Measurements from ENCODE around the gene MRTO4.
"Not testable (repeated sequence)": the region's sequence is repeated elsewhere in the genome, so short reads cannot be mapped to it uniquely, and the experiment has no call there.

Gene MRTO4

DNA sequence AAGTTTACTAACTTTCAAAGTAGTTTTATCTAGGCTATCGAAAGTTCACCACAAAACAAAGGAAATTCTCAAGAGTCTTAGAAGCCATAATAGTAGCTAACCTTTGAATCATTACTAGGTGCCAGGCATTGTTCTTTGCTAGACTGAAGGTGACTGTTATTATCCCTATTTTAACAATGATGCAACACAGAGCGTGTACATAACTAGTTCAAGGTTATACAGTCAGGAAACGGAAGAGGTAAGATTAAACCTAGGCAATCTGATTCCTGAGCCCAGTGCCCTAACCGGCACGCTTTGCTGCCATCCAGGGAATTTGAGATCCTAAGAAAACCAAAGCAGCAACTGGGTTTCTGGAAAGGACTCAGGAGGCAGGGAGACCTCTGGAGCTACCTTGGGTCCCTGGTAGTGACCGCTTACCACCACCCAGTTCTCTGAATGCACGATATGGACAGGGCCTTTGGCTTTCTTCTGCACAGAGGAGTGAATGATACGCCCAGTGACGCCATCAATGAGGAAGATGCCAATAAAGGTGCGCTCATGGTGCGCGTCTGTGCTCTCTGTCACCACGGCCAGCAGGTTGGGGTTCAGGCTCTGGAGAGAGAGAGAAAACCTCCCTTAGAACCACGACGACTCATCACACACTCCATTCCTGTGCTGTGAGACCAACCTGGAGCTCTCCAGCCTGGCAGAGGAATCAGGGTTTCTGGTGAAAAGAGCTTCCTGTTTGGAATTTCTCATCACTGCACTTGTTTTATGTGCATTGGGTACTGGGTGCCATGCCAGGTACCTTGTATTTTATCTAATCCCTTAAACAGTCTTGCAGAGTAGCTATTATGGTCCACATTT is 28.4 kb upstream of the MRTO4 start:
- no peak for DNase-seq

- DNase-seq, result no peak
Observed at GRCh38 chr1:19229229-19229628, 22.4 kb upstream of the MRTO4 start.

- no peak for DNase-seq
Observed at GRCh38 chr1:19229828-19230325, 21.7 kb upstream of the MRTO4 start.

GRCh38 chr1:19231736-19232523 is 19.7 kb upstream of the MRTO4 start:
- DNase-seq, result not testable (repeated sequence)

- no peak for DNase-seq
Observed at GRCh38 chr1:19232524-19232846, 19.1 kb upstream of the MRTO4 start.

DNA sequence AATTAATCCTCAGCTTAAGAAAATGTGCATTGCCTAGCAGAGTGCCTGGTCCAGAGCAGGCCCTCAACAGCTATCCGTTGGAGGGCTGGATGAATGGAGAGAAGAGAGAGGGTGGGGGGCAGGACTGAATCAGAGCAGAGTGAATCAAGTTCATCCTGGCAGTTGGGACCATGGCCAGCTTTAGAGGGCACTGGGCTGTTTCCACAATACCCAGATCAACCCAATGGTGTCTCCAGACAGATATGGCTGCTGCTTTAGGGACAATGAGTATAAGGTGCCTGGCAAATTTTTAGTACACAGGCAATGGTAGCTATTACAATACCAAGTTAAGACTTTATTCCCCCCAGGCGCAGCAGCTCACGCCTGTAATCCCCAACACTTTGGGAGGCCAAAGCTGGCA is 17.4 kb upstream of the MRTO4 start:
- DNase-seq, result no peak

DNA sequence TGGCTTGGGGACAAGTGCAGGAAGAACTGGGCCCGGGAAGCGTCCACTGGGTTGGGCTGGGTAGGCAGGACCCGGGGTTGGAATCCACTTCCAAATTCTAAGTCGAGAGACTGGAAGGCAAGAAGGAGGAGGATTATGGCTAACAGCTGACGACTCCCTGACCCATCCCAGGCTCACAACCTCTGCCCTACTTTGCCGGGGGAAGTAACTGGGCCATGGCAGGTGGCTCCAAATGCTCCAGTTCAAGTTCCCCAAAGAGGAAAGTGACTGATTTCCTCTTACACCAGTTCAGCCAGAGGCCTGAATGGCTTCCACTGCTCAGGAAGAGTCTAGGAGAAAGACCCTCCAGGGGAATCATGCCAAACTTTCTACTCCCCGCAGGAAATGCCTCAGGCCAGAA is 11.7 kb upstream of the MRTO4 start:
- DNase-seq, result no peak

- peak; percentile 47 for DNase-seq
Observed at GRCh38 chr1:19240673-19241538, 10.7 kb upstream of the MRTO4 start.

DNA sequence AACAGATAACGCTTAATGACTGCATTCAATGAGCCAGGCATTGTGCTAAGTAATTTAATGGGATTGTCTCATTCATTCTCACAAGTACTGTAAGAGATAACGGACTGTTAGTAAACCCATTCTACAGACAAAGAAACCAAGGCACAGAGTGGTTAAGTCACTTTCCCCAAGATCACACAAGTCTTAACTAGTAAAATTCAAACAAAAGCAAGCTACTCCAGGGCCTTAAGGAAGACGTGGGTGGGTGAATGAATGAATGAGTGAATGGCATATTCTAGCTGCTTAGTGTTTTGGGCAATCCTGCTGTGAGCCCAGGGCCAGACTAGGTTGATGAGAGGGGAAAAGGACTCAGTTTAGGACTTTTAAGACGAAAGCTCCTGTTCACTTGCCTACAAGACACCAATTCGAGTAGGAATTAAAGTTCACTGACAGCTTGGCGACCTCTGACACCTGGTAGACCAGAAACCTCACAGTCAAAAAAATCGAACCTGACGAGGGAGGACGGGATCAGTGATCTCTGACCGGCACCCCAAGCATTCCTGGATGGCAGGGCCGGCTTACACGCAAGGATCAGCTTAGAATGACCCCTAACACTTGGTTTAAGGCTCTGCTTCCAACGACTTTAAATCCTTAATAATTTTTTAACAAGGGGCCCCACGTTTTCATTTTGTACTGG is 838 bp upstream of the MRTO4 start:
- no peak for DNase-seq

DNA sequence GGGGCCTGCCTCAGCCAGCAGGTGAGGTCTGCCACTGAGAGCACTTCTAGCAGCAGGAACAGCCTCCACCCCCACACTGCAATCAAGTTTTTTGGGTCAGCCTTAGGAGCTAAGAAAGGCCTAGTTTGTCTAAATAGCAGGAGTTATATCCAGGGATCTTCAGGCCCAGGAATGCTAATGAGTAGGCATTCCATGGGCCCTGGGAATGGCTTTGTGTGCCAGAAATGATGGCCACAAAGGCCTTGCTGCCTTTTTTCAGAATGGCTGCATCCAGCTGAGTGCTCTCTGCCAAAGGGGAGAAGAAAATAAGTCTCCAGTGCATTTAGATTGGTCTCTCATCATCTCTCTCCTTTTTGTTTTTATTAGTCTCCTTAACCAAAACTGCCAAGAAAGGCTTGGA is 2.8 kb downstream of the MRTO4 start:
- DNase-seq, result no peak

- no peak for DNase-seq
Observed at GRCh38 chr1:19255288-19255687, 3.7 kb downstream of the MRTO4 start.

- DNase-seq, result not testable (repeated sequence)
Observed at GRCh38 chr1:19256301-19256700, 4.7 kb downstream of the MRTO4 start.

GRCh38 chr1:19257178-19257914 is 5.7 kb downstream of the MRTO4 start:
- DNase-seq, result no peak

DNA sequence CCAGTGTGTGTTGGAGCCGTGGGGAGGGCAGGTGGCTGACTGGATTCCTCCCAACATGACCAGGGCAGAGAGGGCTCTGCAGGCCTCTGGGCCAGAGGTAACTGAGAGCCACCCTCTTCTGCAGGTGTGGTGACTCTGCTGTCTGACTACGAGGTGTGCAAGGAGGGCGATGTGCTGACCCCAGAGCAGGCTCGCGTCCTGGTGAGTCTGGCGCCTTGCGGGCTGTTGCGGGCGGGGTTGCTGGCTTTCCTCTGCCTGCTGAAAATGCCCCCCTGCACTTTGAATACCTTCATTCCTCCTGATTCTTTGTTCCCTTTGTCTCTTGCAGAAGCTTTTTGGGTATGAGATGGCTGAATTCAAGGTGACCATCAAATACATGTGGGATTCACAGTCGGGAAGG is 6.7 kb downstream of the MRTO4 start:
- no peak for DNase-seq

DNA sequence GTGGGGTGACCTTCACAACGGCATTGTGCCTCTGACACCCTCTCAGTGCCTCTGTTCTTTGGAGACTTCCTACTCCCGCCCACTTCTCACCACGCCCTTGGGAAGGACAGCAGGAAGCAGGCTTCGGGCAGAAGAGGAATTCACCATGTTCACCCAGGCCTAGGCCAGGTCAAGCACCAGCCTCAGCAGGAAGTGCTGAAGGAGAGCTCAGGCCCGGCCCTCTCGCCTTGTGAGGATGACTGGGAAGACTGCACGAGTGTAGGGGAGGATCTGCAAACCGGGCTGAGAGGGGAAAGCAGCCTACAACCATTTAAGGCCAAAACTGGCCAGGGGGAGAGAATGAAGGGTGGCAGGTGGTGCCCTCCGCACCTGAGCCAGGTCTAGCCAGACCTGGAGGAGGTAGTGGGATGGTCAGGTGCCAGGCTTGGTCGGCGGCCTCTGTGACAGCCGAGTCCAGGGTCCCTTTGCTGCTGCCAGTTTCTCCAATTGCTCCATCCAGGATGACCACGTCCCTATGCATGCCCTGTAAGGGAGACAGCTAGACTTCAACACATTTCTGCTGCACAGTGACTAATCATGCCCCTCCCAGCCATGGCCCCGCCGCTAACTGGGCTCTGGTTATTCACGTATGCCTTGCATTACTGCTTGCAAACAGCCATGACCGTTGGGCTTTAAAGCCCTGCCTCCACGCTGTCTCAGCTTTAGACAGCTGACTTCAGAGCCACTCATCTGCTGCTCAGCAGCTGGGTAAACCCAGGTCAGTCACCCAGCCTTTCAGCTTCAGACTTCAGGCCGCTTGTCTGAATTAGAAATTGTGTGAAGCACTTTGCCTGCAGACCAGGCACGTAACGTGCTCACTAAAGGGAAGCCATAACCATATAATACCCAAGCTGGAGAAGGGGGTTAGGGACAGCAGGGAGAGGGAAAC is 8.9 kb downstream of the MRTO4 start:
- peak; percentile 89 for DNase-seq

GRCh38 chr1:19262047-19262446 is 10.4 kb downstream of the MRTO4 start:
- no peak for DNase-seq

DNA sequence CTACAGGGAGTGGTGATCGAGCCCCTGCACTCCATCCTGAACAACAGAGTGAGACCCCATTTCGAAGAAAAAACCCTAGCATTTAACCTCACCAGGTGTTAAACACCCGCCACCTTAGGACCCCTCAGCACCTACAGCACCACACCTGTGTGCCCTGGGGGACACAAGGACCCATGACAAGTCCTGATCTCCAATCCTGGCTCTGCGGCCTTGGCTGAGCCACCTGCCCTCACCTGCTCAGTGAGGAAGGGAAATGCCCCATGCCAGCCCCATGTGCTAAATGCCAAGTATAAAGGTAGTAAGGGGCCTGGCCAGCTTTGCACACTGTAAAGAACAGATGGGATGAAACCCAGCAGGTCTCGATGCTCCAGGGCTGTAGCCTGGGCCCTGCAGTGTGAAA is 11.1 kb downstream of the MRTO4 start:
- DNase-seq, result no peak

DNA sequence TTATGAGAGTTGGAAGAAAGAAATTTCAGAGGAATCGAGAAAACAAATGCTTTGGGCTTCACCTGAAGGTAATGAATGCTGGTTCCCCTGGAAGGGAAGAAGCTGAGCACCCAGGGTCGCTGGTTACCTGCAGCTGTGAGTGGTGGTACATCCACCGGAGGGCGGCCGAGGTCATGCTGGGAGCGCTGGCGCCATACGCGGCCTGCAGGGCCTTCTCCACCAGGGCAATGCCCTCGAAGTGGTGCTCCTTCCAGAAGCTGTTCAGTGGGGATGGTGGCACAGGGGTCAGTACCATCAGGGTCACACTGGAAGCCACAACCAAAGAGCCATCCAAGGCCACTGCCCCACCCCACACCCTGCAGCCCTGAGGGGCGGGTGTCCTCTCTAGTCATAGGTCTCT is 16.8 kb downstream of the MRTO4 start:
- no peak for DNase-seq

GRCh38 chr1:19269427-19270342 is 18.1 kb downstream of the MRTO4 start:
- not testable (repeated sequence) for DNase-seq

Data from fibroblast of skin of abdomen (primary cell).